ENCODE data around the gene FEM1A. TPM values are rescaled to one million over a fixed set of nuclear protein-coding genes. Genes with fewer than 3 reads are reported as not detected.

FEM1A gene
- total and polyA plus RNA-seq, 8 donors, result 1.7 to 14.2 (median 2.2) TPM

GRCh38 chr19:4806384-4806783 is 14.8 kb downstream of the FEM1A start:
- Histone ChIP-seq H3K9me3 (no peaks in the 10 kb centered on the region), H3K27ac (peak overlapping the region; percentile 33 to 76), H3K4me1 (peaks cover 0 to 43% of the 10 kb centered on the region in 2 donors), H3K36me3 (no peaks in the 10 kb centered on the region), H3K27me3 (no peaks in the 10 kb centered on the region), H3K4me3 (no peak overlapping the region)
- ATAC-seq (no peak), DNase-seq (no peak)
- TF ChIP-seq CTCF (IDR thresholded peaks at IDR 0.05), result no peak
- intact Hi-C loops (cut with DNase I), result loop anchor here in 1 of 2 donors (10.0 kb wide), 1 partner anchor 228 kb away; no protein-coding TSS in a partner anchor

GRCh38 chr19:4807188-4807587 is 15.7 kb downstream of the FEM1A start:
- Histone ChIP-seq H3K4me1 (peaks cover 0 to 52% of the 10 kb centered on the region in 2 donors), H3K4me3 (no peak overlapping the region), H3K27ac (peak overlapping the region; percentile 53 to 76), H3K9me3 (no peaks in the 10 kb centered on the region), H3K27me3 (no peaks in the 10 kb centered on the region), H3K36me3 (no peaks in the 10 kb centered on the region)
- peak in 2 of 4 donors; percentile 78 to 79 for DNase-seq
- intact Hi-C loops (cut with DNase I), result loop anchor here in 1 of 2 donors (10.0 kb wide), 1 partner anchor 228 kb away; no protein-coding TSS in a partner anchor
- ATAC-seq, result peak; percentile 35
- TF ChIP-seq CTCF (IDR thresholded peaks at IDR 0.05), result no peak

GRCh38 chr19:4811328-4812131 is 20.0 kb downstream of the FEM1A start:
- ATAC-seq (peak; percentile 58), DNase-seq (peak in 3 of 4 donors; percentile 53 to 95 (median 83))
- Histone ChIP-seq H3K27ac (peak overlapping the region in 1 of 2 donors; percentile 91), H3K4me3 (no peak overlapping the region), H3K4me1 (peaks cover 0 to 92% of the 10 kb centered on the region in 2 donors), H3K27me3 (no peaks in the 10 kb centered on the region), H3K9me3 (no peaks in the 10 kb centered on the region), H3K36me3 (peaks cover 0 to 6% of the 10 kb centered on the region in 2 donors)
- intact Hi-C loops (cut with DNase I), result loop anchor here in 1 of 2 donors (5.0 kb wide), 1 partner anchor 41 kb away; no protein-coding TSS in a partner anchor
- peak; percentile 80 to 89 for TF ChIP-seq CTCF (IDR thresholded peaks at IDR 0.05)

GRCh38 chr19:4814625-4815425 is 23.3 kb downstream of the FEM1A start:
- Histone ChIP-seq H3K36me3 (peaks cover 0 to 39% of the 10 kb centered on the region in 2 donors), H3K4me1 (peaks cover 0 to 64% of the 10 kb centered on the region in 2 donors), H3K27me3 (no peaks in the 10 kb centered on the region), H3K4me3 (peak overlapping the region in 1 of 2 donors; percentile 27), H3K27ac (peak overlapping the region in 1 of 2 donors; percentile 75), H3K9me3 (no peaks in the 10 kb centered on the region)
- intact Hi-C loops (cut with DNase I), result loop anchor here in 1 of 2 donors (5.0 kb wide), 1 partner anchor 37 kb away; no protein-coding TSS in a partner anchor
- TF ChIP-seq CTCF (IDR thresholded peaks at IDR 0.05), result no peak
- ATAC-seq (no peak), DNase-seq (no peak)

Data from left lung (tissue), 10 donors.